ENCODE results near the gene AP3S2. TPM values are rescaled to one million over a fixed set of nuclear protein-coding genes. Genes with fewer than 3 reads are reported as not detected.

The AP3S2 gene
- total RNA-seq, 1 donor from 2014 or later, result 30.9 TPM

GRCh38 chr15:89909611-89910010 is 15.8 kb upstream of the AP3S2 start:
- peaks cover 19% of the 10 kb centered on the region for H3K4me1 Mint-ChIP-seq (ENCODE audit: low read depth)
- DNase-seq (ENCODE audit: low spot score, unreplicated experiment), result no peak
- no peak overlapping the region for H3K4me3 Mint-ChIP-seq (ENCODE audit: low read depth)
- H3K27ac Mint-ChIP-seq, result no peak overlapping the region
- TF ChIP-seq CTCF (IDR thresholded peaks at IDR 0.05; ENCODE audit: unreplicated experiment), result no peak
- peaks cover 6% of the 10 kb centered on the region for H3K27me3 Mint-ChIP-seq
- peaks cover 12% of the 10 kb centered on the region for H3K36me3 Mint-ChIP-seq (ENCODE audit: insufficient read depth)
- H3K9me3 Mint-ChIP-seq (ENCODE audit: low read depth), result no peaks in the 10 kb centered on the region

DNA sequence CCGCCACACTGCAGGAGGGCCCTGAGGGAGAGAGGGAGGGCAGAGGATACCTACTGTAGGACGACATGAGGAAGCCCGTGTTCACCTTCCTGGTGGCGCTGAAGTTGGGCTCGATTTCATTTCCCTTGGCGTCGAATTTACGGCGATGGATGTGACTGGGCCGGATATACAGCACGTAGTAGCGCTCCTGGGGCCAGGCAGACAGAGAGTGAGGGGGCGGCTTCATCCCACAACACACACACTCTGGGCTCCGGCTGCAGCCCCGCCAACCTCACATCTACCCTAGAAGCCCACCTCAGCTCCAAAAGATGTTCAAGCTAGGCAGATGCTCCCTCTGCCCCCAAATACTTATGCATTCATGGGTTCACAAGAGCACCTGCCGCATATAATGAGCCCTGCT is 14.4 kb upstream of the AP3S2 start:
- Mint-ChIP-seq H3K4me3 (ENCODE audit: low read depth) (no peak overlapping the region), H3K9me3 (ENCODE audit: low read depth) (no peaks in the 10 kb centered on the region), H3K27ac (no peak overlapping the region), H3K4me1 (ENCODE audit: low read depth) (peaks cover 17% of the 10 kb centered on the region), H3K27me3 (peaks cover 6% of the 10 kb centered on the region), H3K36me3 (ENCODE audit: insufficient read depth) (peaks cover 12% of the 10 kb centered on the region)
- TF ChIP-seq CTCF (IDR thresholded peaks at IDR 0.05; ENCODE audit: unreplicated experiment), result no peak
- DNase-seq (ENCODE audit: low spot score, unreplicated experiment), result no peak

DNA sequence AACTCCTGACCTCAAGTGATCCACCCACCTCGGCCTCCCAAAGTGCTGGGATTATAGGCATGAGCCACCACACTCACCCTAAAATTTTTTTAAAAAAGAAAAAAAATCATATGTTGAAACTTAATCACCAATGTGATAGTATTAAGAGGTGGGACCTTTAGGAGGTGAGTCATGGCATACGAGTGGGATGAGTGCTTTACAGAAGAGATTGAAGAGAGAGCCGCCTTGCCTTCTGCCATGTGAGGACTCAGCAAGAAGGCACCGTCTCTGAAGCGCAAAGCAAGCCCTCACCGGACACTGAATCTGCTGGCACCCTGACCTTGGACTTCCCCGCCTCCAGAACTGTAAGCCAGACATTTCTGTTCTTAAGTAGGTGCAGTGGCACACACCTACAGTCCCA is 13.5 kb upstream of the AP3S2 start:
- H3K4me3 Mint-ChIP-seq (ENCODE audit: low read depth), result no peak overlapping the region
- H3K36me3 Mint-ChIP-seq (ENCODE audit: insufficient read depth), result peaks cover 17% of the 10 kb centered on the region
- H3K4me1 Mint-ChIP-seq (ENCODE audit: low read depth), result peaks cover 14% of the 10 kb centered on the region
- H3K27ac Mint-ChIP-seq, result no peak overlapping the region
- TF ChIP-seq CTCF (IDR thresholded peaks at IDR 0.05; ENCODE audit: unreplicated experiment), result no peak
- DNase-seq (ENCODE audit: low spot score, unreplicated experiment), result no peak
- H3K27me3 Mint-ChIP-seq, result peaks cover 6% of the 10 kb centered on the region
- H3K9me3 Mint-ChIP-seq (ENCODE audit: low read depth), result no peaks in the 10 kb centered on the region

DNA sequence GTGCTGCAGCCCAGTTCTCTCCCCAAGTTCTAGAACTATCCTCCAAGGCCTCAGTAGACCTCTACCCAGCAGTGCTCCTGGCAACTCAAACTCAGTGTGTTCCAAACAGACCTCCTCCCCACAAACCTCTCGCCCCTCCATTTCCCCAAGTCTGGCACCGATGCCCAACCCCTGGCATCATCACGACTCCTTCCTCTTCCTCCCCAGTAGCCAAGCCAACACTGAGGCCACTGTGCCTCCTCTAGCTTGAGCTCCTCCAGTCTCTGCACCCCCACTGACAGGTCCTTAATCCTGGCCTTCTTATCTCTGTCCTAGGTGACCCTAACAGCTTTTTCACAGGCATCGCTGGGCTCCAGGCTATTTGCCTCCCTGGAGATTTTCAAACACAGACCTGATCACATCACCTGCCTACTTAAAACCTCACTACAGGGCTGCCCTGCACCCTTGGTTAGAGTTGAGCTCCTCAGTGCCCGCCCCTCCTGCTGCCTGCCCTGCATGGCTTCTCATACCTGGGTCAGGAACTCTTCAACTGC is 12.1 kb upstream of the AP3S2 start:
- no peak overlapping the region for H3K4me3 Mint-ChIP-seq (ENCODE audit: low read depth)
- H3K36me3 Mint-ChIP-seq (ENCODE audit: insufficient read depth), result peaks cover 22% of the 10 kb centered on the region
- H3K27ac Mint-ChIP-seq, result no peak overlapping the region
- no peak for TF ChIP-seq CTCF (IDR thresholded peaks at IDR 0.05; ENCODE audit: unreplicated experiment)
- no peaks in the 10 kb centered on the region for H3K9me3 Mint-ChIP-seq (ENCODE audit: low read depth)
- H3K4me1 Mint-ChIP-seq (ENCODE audit: low read depth), result peaks cover 3% of the 10 kb centered on the region
- DNase-seq (ENCODE audit: low spot score, unreplicated experiment), result no peak
- H3K27me3 Mint-ChIP-seq, result peaks cover 6% of the 10 kb centered on the region

- Mint-ChIP-seq H3K27me3 (peaks cover 4% of the 10 kb centered on the region), H3K4me3 (ENCODE audit: low read depth) (no peak overlapping the region), H3K9me3 (ENCODE audit: low read depth) (no peaks in the 10 kb centered on the region), H3K4me1 (ENCODE audit: low read depth) (peaks cover 3% of the 10 kb centered on the region), H3K27ac (no peak overlapping the region), H3K36me3 (ENCODE audit: insufficient read depth) (peaks cover 23% of the 10 kb centered on the region)
- no peak for TF ChIP-seq CTCF (IDR thresholded peaks at IDR 0.05; ENCODE audit: unreplicated experiment)
- no peak for DNase-seq (ENCODE audit: low spot score, unreplicated experiment)
Measured at GRCh38 chr15:89904519-89904918, 10.7 kb upstream of the AP3S2 start.

All from progenitor cell of endocrine pancreas (in vitro differentiated cells).